ENCODE measurements around the gene MAP1S.

MAP1S gene

GRCh38 chr19:17688853-17689595 is 30.3 kb upstream of the MAP1S start:
- no peak for DNase-seq (ENCODE audit: low read depth in 3 of 3, low spot score in 1 of 3)

GRCh38 chr19:17692566-17692965 is 26.7 kb upstream of the MAP1S start:
- no peak for DNase-seq (ENCODE audit: low read depth in 3 of 3, low spot score in 1 of 3)

- no peak for DNase-seq (ENCODE audit: low read depth in 3 of 3, low spot score in 1 of 3)
Observed at GRCh38 chr19:17695198-17695597, 24.1 kb upstream of the MAP1S start.

GRCh38 chr19:17703824-17704463 is 15.3 kb upstream of the MAP1S start:
- DNase-seq (ENCODE audit: low read depth in 3 of 3, low spot score in 1 of 3): peak; percentile 13 to 69 (median 43)

- DNase-seq (ENCODE audit: low read depth in 3 of 3, low spot score in 1 of 3): no peak
Observed at GRCh38 chr19:17706750-17707181, 12.5 kb upstream of the MAP1S start.

- no peak for DNase-seq (ENCODE audit: low read depth in 3 of 3, low spot score in 1 of 3)
Observed at GRCh38 chr19:17711851-17712250, 7.4 kb upstream of the MAP1S start.

- no peak for DNase-seq (ENCODE audit: low read depth in 3 of 3, low spot score in 1 of 3)
Observed at GRCh38 chr19:17716309-17716929, 2.9 kb upstream of the MAP1S start.

GRCh38 chr19:17718550-17718946 is 732 bp upstream of the MAP1S start:
- DNase-seq (ENCODE audit: low read depth in 3 of 3, low spot score in 1 of 3): no peak

GRCh38 chr19:17719730-17720400 is 585 bp downstream of the MAP1S start:
- peak in 1 of 3 donors; percentile 35 for DNase-seq (ENCODE audit: low read depth in 3 of 3, low spot score in 1 of 3)

GRCh38 chr19:17720440-17720839 is 1.2 kb downstream of the MAP1S start:
- DNase-seq (ENCODE audit: low read depth in 3 of 3, low spot score in 1 of 3): no peak

- DNase-seq (ENCODE audit: low read depth in 3 of 3, low spot score in 1 of 3): no peak
Observed at GRCh38 chr19:17721111-17721628, 1.9 kb downstream of the MAP1S start.

GRCh38 chr19:17721821-17722220 is 2.5 kb downstream of the MAP1S start:
- no peak for DNase-seq (ENCODE audit: low read depth in 3 of 3, low spot score in 1 of 3)

GRCh38 chr19:17722655-17723240 is 3.5 kb downstream of the MAP1S start:
- DNase-seq (ENCODE audit: low read depth in 3 of 3, low spot score in 1 of 3): no peak

- DNase-seq (ENCODE audit: low read depth in 3 of 3, low spot score in 1 of 3): no peak
Observed at GRCh38 chr19:17724655-17725054, 5.4 kb downstream of the MAP1S start.

- no peak for DNase-seq (ENCODE audit: low read depth in 3 of 3, low spot score in 1 of 3)
Observed at GRCh38 chr19:17725422-17726078, 6.3 kb downstream of the MAP1S start.

GRCh38 chr19:17726136-17726741 is 7.0 kb downstream of the MAP1S start:
- DNase-seq (ENCODE audit: low read depth in 3 of 3, low spot score in 1 of 3): no peak

GRCh38 chr19:17726964-17727773 is 7.9 kb downstream of the MAP1S start:
- DNase-seq (ENCODE audit: low read depth in 3 of 3, low spot score in 1 of 3): no peak

GRCh38 chr19:17727843-17728242 is 8.6 kb downstream of the MAP1S start:
- no peak for DNase-seq (ENCODE audit: low read depth in 3 of 3, low spot score in 1 of 3)

GRCh38 chr19:17733127-17733526 is 13.8 kb downstream of the MAP1S start:
- no peak for DNase-seq (ENCODE audit: low read depth in 3 of 3, low spot score in 1 of 3)
